AG04450 (cell line): ENCODE data around the gene COPS9. TPM values are rescaled to one million over a fixed set of nuclear protein-coding genes. Genes with fewer than 3 reads are reported as not detected.

Experiments used
- CTCF ChIA-PET: fragments of 300-600, 350-600 bp; formaldehyde crosslinking; extraction: SDS; loops from one replicate; lab custom pipeline; 2022; ENCODE audit warnings: antibody characterized with exemption, inconsistent platforms; lab: Charles Lee
- POLR2A ChIA-PET: fragments of 350-600 bp; formaldehyde crosslinking; extraction: SDS; loops from one replicate; lab custom pipeline; 2021; ENCODE audit warnings: antibody characterized with exemption, inconsistent platforms; lab: Yijun Ruan, JAX
- DNase-seq: peaks from one replicate; pipeline ENCODE4 v3.0.0-alpha.2; 2011; ENCODE audit warnings: low read depth, low spot score
- H3K27ac ChIP-seq: one replicate; pipeline ENCODE4 v1.5.1; 2012; ENCODE audit warnings: low read depth, low read length, control low read depth
- H3K27me3 ChIP-seq: one replicate; pipeline ENCODE4 v1.6.0; 2012; ENCODE audit warnings: low read length; ENCODE audit not compliant: control insufficient read depth, insufficient read depth
- H3K4me3 ChIP-seq: 2 replicates; pipeline ENCODE4 v1.5.1; 2011; ENCODE audit warnings: mild to moderate bottlenecking, low read depth, low read length, control low read depth
- H3K9me3 ChIP-seq: 2 replicates; pipeline ENCODE4 v1.5.1; 2012; ENCODE audit warnings: low read length; ENCODE audit not compliant: control insufficient read depth, insufficient read depth
- CTCF ChIP-seq: IDR thresholded peaks from 2 replicates; pipeline ENCODE4 v1.5.1; 2011; ENCODE audit warnings: low read depth, low read length, control low read depth, inconsistent platforms
- polyA plus RNA-seq: library from polyadenylated mRNA; depleted of rRNA; stranded (reverse); fragments of >200 nt; gene quantifications from 2 replicates; pipeline ENCODE4 v1.2.3, GENCODE V29; 2011

Gene COPS9
- polyA plus RNA-seq, 1 experiment = 360 TPM

GRCh38 chr2:240140920-240141319 lies 4.8 kb upstream of the COPS9 start:
- H3K9me3 ChIP-seq = no peaks in the 10 kb centered on the region; the same call in 1 of the 2 replicates
- H3K4me3 ChIP-seq = no peak overlapping the region
- ChIA-PET POLR2A (no interaction called here), CTCF (interaction anchor here (0.6 to 8.8 kb wide), 3 partner anchors 9 to 690 kb away, joined by 3 to 239 read pairs (median 4); no protein-coding TSS in a partner anchor)
- no peak for TF ChIP-seq CTCF
- H3K27ac ChIP-seq = no peak overlapping the region
- no peak for DNase-seq
- H3K27me3 ChIP-seq = peaks cover 20% of the 10 kb centered on the region

GRCh38 chr2:240140511-240140910 lies 4.4 kb upstream of the COPS9 start, which contains the start of gene OTOS:
OTOS (minus strand) TSS chr2:240140658; CDS start chr2:240140326, 332 bp downstream.
- TF ChIP-seq CTCF = no peak
- H3K27me3 ChIP-seq = peaks cover 20% of the 10 kb centered on the region
- no peak within 1 kb of the TSS for H3K4me3 ChIP-seq
- ChIA-PET POLR2A (no interaction called here), CTCF (interaction anchor here (1.3 to 8.8 kb wide), 2 partner anchors 10 to 79 kb away, joined by 5 to 239 read pairs; no protein-coding TSS in a partner anchor)
- no peaks in the 10 kb centered on the region; the same call in 1 of the 2 replicates for H3K9me3 ChIP-seq
- no peak for DNase-seq
- H3K27ac ChIP-seq = no peak within 1 kb of the TSS

- POLR2A ChIA-PET = no interaction called here
- TF ChIP-seq CTCF = no peak
- no peak overlapping the region for H3K27ac ChIP-seq
These were observed 3.7 kb upstream of the COPS9 start for GRCh38 chr2:240139666-240140393.

GRCh38 chr2:240139011-240139441 lies 2.9 kb upstream of the COPS9 start:
- no peak for DNase-seq

More at GRCh38 chr2:240139666-240140393, 3.7 kb upstream of the COPS9 start:
- no peak for DNase-seq
- Histone ChIP-seq H3K9me3 (no peaks in the 10 kb centered on the region; the same call in 1 of the 2 replicates), H3K4me3 (no peak overlapping the region), H3K27me3 (peaks cover 20% of the 10 kb centered on the region)
- CTCF ChIA-PET = interaction anchor here (0.6 to 8.8 kb wide), 3 partner anchors 11 to 78 kb away, joined by 3 to 239 read pairs (median 5); no protein-coding TSS in a partner anchor

More at GRCh38 chr2:240139011-240139441, 2.9 kb upstream of the COPS9 start:
- H3K27ac ChIP-seq = no peak overlapping the region
- TF ChIP-seq CTCF = no peak
- no peaks in the 10 kb centered on the region; the same call in 1 of the 2 replicates for H3K9me3 ChIP-seq
- ChIA-PET POLR2A (no interaction called here), CTCF (interaction anchor here (0.6 to 8.8 kb wide), 2 partner anchors 28 to 78 kb away, joined by 3 to 239 read pairs; no protein-coding TSS in a partner anchor)
- peaks cover 20% of the 10 kb centered on the region for H3K27me3 ChIP-seq
- no peak overlapping the region for H3K4me3 ChIP-seq
